Ectodermal cell (in vitro differentiated cells): ENCODE measurements around the gene SLC7A5.
"Not testable (repeated sequence)": the region's sequence is repeated elsewhere in the genome, so short reads cannot be mapped to it uniquely, and the experiment has no call there.

ENCODE experiments used
- H3K27ac ChIP-seq: 2 replicates; pipeline ENCODE4 v1.7.0; 2013; ENCODE audit warnings: mild to moderate bottlenecking, low read depth, low read length; ENCODE audit not compliant: insufficient read depth, poor library complexity, severe bottlenecking
- H3K27me3 ChIP-seq: 2 replicates; pipeline ENCODE4 v1.7.0; 2013; ENCODE audit warnings: mild to moderate bottlenecking, low read length; ENCODE audit not compliant: insufficient read depth, control insufficient read depth, poor library complexity, severe bottlenecking
- H3K36me3 ChIP-seq: one replicate; pipeline ENCODE4 v1.7.0; 2013; ENCODE audit warnings: low read length; ENCODE audit not compliant: control insufficient read depth, insufficient read depth
- H3K4me1 ChIP-seq: one replicate; pipeline ENCODE4 v1.7.0; 2013; ENCODE audit warnings: low read length; ENCODE audit not compliant: control insufficient read depth, insufficient read depth
- H3K4me3 ChIP-seq: 2 replicates; pipeline ENCODE4 v1.7.0; 2013; ENCODE audit warnings: low read depth, low read length, control low read depth; ENCODE audit not compliant: insufficient read depth
- H3K9me3 ChIP-seq: 2 replicates; pipeline ENCODE4 v1.7.0; 2013; ENCODE audit warnings: mild to moderate bottlenecking, low read length, moderate library complexity; ENCODE audit not compliant: control insufficient read depth
- WGBS, 2 experiments: methylation state at CpG; one replicate each; pipeline ENCODE4 v1.1.7; 2013; ENCODE audit warnings: missing lambda C conversion rate in 2 of 2; 5-methylcytosine and 5-hydroxymethylcytosine counted together

The SLC7A5 gene

DNA sequence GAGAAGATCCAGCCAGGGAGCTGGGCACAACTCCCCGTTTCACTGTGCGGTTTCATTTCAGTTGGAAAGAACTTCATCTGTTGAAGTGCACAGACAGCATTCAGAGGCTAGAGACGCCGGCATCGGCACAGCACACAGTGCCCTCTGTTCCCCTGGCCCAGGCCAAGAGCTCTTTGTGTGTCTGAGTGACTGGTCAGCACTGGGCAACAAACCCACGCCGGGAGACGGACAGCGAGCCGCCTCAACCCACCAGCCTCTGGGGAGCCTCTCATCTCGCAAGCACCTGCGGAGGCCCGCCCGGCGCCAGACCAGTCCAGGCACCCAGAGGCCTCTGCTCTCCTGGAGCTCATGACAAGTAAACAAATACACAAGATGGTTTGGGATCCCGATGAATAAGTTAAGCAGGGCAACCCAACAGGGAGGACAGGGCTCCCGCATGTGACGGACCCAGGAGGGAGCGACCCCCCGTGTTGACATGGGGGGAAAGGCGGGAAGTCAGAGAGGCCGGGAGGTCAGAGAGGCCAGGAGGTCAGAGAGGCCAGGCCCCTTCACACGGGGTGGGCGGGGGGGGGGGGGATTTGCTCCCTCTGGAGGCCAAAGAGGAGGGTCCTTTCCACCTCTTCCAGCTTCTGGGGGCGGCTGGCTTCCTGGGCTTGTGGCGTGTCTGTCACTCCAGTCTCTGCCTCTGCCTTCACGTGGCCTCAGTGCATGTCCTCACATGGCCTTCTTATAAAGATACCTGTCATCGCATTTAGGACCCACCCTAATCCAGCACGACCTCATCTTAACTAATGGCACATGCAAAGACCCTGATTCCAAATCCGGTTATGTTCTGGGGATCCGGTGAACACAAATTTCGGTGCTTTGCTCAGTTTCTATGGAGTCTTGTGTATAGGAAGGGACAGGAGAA lies 77.8 kb downstream of the SLC7A5 start:
- Histone ChIP-seq H3K27me3 (no peaks in the 10 kb centered on the region), H3K4me1 (no peaks in the 10 kb centered on the region), H3K9me3 (no peaks in the 10 kb centered on the region), H3K4me3 (no peak overlapping the region), H3K36me3 (no peaks in the 10 kb centered on the region), H3K27ac (no peak overlapping the region)
- WGBS, 2 experiments = 80 to 81% methylated on average over 32 of the region's 32 CpGs

DNA sequence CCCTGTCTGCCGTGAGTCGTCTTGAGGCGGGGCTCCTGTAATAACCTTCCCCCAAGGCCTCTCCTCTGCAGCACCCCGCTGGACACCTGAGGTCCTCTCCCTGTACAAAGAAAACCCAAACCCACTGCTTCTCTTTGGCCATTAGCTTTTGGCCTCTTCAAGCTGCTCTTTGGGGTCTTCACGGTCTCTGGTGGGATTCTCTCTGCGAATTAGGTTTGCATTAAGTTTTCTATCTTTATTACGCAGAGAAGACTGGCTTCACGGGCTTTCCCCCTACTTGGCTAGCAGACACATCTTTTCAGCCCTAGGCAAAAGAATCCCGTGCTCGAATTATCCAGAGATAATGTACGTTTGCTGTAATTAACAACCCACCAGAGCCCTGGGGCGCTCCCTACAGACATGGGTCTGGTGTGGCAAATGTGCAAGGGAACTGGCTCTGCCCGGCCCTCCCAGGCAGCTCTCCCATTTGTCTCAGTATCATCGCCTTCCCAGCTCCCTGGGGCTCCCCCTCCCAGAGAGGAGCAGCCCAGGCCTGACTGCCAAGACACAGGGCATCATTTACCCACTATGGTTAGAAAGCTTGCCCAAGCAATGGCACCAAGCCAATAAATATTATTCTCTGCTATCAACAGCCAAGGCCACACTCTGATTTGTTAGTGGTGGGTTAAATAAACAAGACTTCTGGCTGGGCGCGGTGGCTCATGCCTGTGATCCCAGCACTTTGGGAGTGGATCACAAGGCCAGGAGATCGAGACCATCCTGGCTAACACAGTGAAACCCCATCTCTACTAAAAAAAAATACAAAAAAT lies 78.8 kb downstream of the SLC7A5 start:
- no peaks in the 10 kb centered on the region for H3K36me3 ChIP-seq
- no peaks in the 10 kb centered on the region for H3K27me3 ChIP-seq
- WGBS, 2 experiments = 93 to 94% methylated on average over 17 of the region's 17 CpGs
- no peak overlapping the region for H3K4me3 ChIP-seq
- no peak overlapping the region for H3K27ac ChIP-seq
- H3K9me3 ChIP-seq = no peaks in the 10 kb centered on the region
- no peaks in the 10 kb centered on the region for H3K4me1 ChIP-seq

DNA sequence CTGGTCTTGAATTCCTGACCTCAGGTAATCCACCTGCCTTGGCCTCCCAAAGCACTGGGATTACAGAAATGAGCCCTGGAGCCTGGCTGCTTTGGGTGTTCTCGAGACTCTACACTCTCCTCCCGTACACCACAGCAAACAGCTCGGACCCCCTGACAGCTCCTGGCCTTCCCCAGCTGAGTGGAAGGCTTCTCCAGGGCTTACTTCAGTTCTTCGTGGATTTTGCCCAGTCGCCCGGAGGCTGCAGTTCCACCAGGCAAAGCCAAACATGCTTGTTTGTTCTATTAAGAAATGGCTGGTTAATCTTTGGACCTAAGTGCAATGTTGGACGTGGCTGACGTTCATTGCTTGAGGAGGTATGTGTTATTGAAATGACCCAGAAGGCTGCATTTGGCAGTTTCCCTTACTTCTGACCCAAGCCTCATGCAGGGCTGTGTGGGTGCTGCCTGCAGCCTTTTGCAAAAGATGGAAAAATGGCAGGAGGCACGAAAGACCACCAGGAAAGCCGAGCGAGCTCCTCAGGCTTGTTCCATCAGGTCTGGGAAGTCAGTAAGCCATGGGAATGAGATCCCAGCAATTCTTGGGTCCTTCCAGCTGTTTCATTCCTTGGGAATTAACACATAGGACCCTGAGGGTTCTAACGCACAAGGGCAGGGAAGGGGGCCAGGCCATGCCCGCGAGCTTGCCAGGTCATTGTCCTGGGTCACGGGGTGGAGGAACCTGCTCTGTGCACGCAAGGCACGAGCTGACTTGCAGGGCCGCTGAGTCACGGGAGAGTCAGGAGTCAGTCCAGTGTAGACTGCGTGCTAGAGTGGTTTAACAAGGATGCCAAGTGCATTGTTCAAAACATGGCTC lies 79.6 kb downstream of the SLC7A5 start:
- H3K9me3 ChIP-seq = no peaks in the 10 kb centered on the region
- H3K36me3 ChIP-seq = no peaks in the 10 kb centered on the region
- no peaks in the 10 kb centered on the region for H3K27me3 ChIP-seq
- no peaks in the 10 kb centered on the region for H3K4me1 ChIP-seq
- no peak overlapping the region for H3K4me3 ChIP-seq
- 94 to 95% methylated on average over 20 of the region's 20 CpGs for WGBS, 2 experiments
- no peak overlapping the region for H3K27ac ChIP-seq

DNA sequence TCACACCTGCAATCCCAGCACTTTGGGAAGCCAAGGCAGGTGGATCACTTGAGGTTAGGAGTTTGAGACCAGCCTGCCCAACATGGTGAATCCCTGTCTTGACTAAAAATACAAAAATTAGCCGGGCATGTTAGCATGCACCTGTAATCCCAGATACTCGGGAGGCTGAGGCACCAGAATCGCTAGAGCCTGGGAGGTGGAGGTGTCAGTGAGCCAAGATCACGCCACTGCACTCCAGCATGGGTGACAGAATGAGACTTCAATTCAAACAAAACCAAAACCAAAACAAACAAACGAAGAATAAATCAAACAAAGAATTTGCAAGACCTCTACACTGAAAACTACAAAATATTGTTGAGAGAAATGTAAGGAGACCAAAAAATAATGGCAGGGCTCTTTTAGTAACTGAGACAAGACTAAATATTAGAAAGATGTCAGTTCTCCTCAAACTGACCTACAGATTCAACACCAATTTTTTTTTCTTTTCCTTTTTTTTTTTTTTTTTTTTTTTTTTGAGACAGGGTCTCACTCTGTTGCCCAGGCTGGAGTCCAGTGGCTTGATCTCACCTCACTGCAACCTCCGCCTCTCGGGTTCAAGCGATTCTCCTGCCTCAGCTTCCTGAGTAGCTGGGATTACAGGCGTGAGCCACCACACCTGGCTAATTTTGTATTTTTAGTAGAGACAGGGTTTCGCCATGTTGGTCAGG lies 80.4 kb downstream of the SLC7A5 start:
- not testable (repeated sequence) for H3K27me3 ChIP-seq, H3K4me3 ChIP-seq, H3K4me1 ChIP-seq, H3K36me3 ChIP-seq, H3K27ac ChIP-seq, H3K9me3 ChIP-seq
- 87 to 93% methylated on average over 10 of the region's 10 CpGs for WGBS, 2 experiments

DNA sequence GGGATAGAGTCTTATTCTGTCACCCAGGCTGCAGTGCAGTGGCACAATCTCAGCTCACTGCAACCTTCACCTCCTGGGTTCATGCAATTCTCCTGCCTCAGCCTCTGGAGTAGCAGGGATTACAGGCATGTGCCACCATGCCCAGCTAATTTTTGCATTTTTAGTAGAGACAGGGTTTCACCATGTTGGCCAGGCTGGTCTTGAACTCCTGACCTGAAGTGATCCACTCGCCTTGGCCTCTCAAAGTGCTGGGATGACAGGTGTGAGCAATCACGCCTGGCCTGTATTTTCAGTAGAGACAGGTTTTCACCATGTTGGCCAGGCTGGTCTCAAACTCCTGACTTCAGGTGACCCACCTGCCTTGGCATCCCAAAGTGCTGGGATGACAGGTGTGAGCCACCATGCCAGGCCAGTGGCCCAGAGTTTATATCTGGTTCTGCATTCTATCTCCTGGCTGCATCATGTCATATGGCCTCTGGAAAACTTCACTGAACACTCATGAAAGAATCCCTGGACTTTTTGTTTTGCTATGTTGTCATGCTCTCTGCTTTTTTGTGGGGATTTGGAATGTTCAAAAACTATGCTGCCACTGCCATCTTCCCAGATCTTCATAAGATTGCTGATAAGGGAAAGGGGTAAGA lies 81.7 kb downstream of the SLC7A5 start:
- H3K27ac ChIP-seq, H3K4me1 ChIP-seq, H3K36me3 ChIP-seq, H3K9me3 ChIP-seq, H3K27me3 ChIP-seq, H3K4me3 ChIP-seq: not testable (repeated sequence)
- 89 to 96% methylated on average over 2 of the region's 2 CpGs for WGBS, 2 experiments

DNA sequence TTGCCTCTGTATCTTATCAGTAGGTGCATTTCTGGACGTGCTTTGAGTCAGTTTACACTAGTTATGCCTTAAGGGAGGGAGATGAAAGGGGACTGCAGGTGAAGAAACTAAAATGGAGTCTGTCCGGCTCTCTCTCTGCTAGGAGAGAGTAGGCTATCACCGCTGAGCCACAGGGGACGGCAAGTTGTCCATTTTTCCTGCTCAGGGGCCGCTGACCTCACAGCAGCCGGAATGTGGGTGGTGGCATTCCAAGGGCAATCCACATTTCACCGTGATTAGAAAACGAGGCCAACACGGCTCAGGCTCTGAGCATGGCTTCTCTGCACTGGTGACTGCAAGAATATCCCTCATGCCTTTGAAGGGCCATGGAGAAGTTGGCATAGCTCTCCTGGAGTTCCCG lies 84.5 kb downstream of the SLC7A5 start:
- Histone ChIP-seq H3K9me3 (no peaks in the 10 kb centered on the region), H3K27ac (no peak overlapping the region), H3K27me3 (no peaks in the 10 kb centered on the region), H3K36me3 (no peaks in the 10 kb centered on the region), H3K4me1 (no peaks in the 10 kb centered on the region), H3K4me3 (no peak overlapping the region)
- WGBS, 2 experiments = 84 to 86% methylated on average over 10 of the region's 10 CpGs

DNA sequence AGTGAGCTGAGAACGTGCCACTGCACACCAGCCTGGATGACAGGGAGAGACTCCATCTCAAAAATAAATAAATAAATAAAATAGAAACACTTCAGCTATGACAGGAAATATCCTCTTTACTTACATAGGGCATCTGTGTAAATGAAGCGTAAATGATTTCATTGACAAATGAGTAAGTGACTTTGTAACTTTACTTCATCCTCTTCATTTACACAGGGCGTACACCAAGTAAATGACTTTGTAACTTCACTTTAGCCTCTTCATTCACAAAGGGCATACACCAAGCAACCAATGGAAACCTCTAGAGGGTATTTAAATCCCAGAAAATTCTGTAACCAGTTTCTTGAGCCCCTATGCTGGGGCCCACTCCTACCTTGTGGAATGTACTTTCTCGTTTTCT lies 87.3 kb downstream of the SLC7A5 start:
- WGBS, 2 experiments = 79 to 93% methylated on average over 2 to 4 of the region's 4 CpGs
- H3K36me3 ChIP-seq = no peaks in the 10 kb centered on the region
- no peaks in the 10 kb centered on the region for H3K9me3 ChIP-seq
- H3K27me3 ChIP-seq = no peaks in the 10 kb centered on the region
- no peak overlapping the region for H3K27ac ChIP-seq
- no peaks in the 10 kb centered on the region for H3K4me1 ChIP-seq
- no peak overlapping the region for H3K4me3 ChIP-seq

DNA sequence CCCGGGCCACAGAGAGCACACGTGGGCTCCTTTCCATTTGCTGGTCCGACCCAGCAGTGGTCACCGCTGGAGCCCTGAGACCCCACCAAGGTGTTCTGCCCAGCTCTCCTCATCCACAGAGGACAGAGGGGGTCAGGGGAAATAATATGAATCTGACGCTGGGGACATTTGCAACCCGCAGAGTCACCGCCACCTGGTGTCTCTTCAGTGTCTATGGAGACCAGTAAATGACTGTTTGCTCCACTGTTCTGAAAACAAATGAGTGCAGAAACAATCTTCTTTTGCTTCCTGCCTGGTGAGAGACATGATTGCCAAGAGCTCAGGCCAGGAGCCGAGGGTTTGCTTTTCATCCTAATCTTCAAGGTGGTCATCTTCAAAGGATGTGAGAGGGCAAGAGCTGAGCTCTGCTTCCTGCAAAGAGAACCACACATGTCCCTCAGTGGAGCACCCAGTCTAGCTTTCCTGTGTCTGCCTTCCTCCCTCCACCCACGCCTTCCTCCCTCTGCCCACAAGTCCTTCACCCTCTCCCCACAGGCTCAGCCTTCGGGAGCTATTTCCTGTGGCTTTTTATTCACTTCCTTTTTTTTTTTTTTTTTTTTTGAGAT lies 88.8 kb downstream of the SLC7A5 start:
- WGBS, 2 experiments = 88 to 91% methylated on average over 10 of the region's 10 CpGs
- no peaks in the 10 kb centered on the region for H3K27me3 ChIP-seq
- no peaks in the 10 kb centered on the region for H3K9me3 ChIP-seq
- H3K4me1 ChIP-seq = no peaks in the 10 kb centered on the region
- H3K27ac ChIP-seq = no peak overlapping the region
- H3K4me3 ChIP-seq = no peak overlapping the region
- H3K36me3 ChIP-seq = no peaks in the 10 kb centered on the region
